HG03045 (cell line): ENCODE measurements around the gene SERPINA9.
"Not testable (repeated sequence)": the region's sequence is repeated elsewhere in the genome, so short reads cannot be mapped to it uniquely, and the experiment has no call there.

Experiments used
- ATAC-seq: cut with Tn5 transposase; IDR thresholded peaks from one replicate; pipeline ENCODE4 v1.9.1; 2021; ENCODE audit warnings: mild to moderate bottlenecking, moderate library complexity; ENCODE audit not compliant: unreplicated experiment

Gene SERPINA9

GRCh38 chr14:94476023-94476422, at the start of gene SERPINA9:
Gene SERPINA9, minus strand, starts transcription at chr14:94476197. Its CDS starts 6,357 bp downstream, at chr14:94469840.
- ATAC-seq, result no peak

GRCh38 chr14:94524093-94524492, 48.1 kb upstream of the SERPINA9 start:
- ATAC-seq, result no peak

- no peak for ATAC-seq
Observed at GRCh38 chr14:94523265-94523664, 47.3 kb upstream of the SERPINA9 start.

- no peak for ATAC-seq
Observed at GRCh38 chr14:94522115-94522724, 46.2 kb upstream of the SERPINA9 start.

GRCh38 chr14:94521375-94522114, 45.5 kb upstream of the SERPINA9 start:
- ATAC-seq, result no peak

GRCh38 chr14:94517641-94518257, 41.8 kb upstream of the SERPINA9 start:
- ATAC-seq, result no peak

- no peak for ATAC-seq
Observed at GRCh38 chr14:94517248-94517640, 41.2 kb upstream of the SERPINA9 start.

GRCh38 chr14:94515856-94516255, 39.9 kb upstream of the SERPINA9 start:
- ATAC-seq, result no peak

GRCh38 chr14:94515426-94515825, 39.4 kb upstream of the SERPINA9 start:
- ATAC-seq, result no peak

- ATAC-seq, result no peak
Observed at GRCh38 chr14:94514351-94514750, 38.4 kb upstream of the SERPINA9 start.

- ATAC-seq, result not testable (repeated sequence)
Observed at GRCh38 chr14:94510481-94510880, 34.5 kb upstream of the SERPINA9 start.

- no peak for ATAC-seq
Observed at GRCh38 chr14:94509356-94509755, 33.4 kb upstream of the SERPINA9 start, which contains the start of gene SERPINA12. Gene SERPINA12, minus strand, starts transcription at chr14:94509469. Its CDS starts 11,072 bp downstream, at chr14:94498397.

- no peak for ATAC-seq
Observed at GRCh38 chr14:94505641-94506040, 29.6 kb upstream of the SERPINA9 start.

GRCh38 chr14:94505206-94505605, 29.2 kb upstream of the SERPINA9 start:
- ATAC-seq, result no peak

GRCh38 chr14:94501588-94502516, 25.9 kb upstream of the SERPINA9 start:
- no peak for ATAC-seq

GRCh38 chr14:94500264-94500663, 24.3 kb upstream of the SERPINA9 start:
- ATAC-seq, result no peak

GRCh38 chr14:94499673-94500072, 23.7 kb upstream of the SERPINA9 start:
- no peak for ATAC-seq

GRCh38 chr14:94498215-94498614, 22.2 kb upstream of the SERPINA9 start:
- no peak for ATAC-seq

GRCh38 chr14:94494085-94494484, 18.1 kb upstream of the SERPINA9 start:
- ATAC-seq, result no peak

- no peak for ATAC-seq
Observed at GRCh38 chr14:94491511-94491910, 15.5 kb upstream of the SERPINA9 start.

- no peak for ATAC-seq
Observed at GRCh38 chr14:94489336-94489735, 13.3 kb upstream of the SERPINA9 start.
